Activated naive CD4-positive, alpha-beta T cell treated with anti-CD3 and anti-CD28 coated beads, Interleukin-2, amount 50 U/mL, for 16 hours (primary cell): ENCODE measurements around the gene NAALADL2.

Source experiments
- DNase-seq: peaks from one replicate; pipeline ENCODE4 v3.0.0-alpha.2; 2020

Gene NAALADL2

GRCh38 chr3:175620093-175620492, 761.0 kb downstream of the NAALADL2 start:
- no peak for DNase-seq

- no peak for DNase-seq
Measured at GRCh38 chr3:175620532-175620931, 761.4 kb downstream of the NAALADL2 start.

GRCh38 chr3:175640958-175641357, 781.8 kb downstream of the NAALADL2 start:
- DNase-seq = no peak

- DNase-seq = no peak
Measured at GRCh38 chr3:175646865-175647264, 787.7 kb downstream of the NAALADL2 start.

- no peak for DNase-seq
Measured at GRCh38 chr3:175648899-175649298, 789.8 kb downstream of the NAALADL2 start.

GRCh38 chr3:175651716-175652115, 792.6 kb downstream of the NAALADL2 start:
- no peak for DNase-seq

- no peak for DNase-seq
Measured at GRCh38 chr3:175655351-175655750, 796.2 kb downstream of the NAALADL2 start.

- DNase-seq = no peak
Measured at GRCh38 chr3:175656461-175656860, 797.3 kb downstream of the NAALADL2 start.

GRCh38 chr3:175659670-175660350, 800.7 kb downstream of the NAALADL2 start:
- no peak for DNase-seq

- no peak for DNase-seq
Measured at GRCh38 chr3:175662815-175663214, 803.7 kb downstream of the NAALADL2 start.

- DNase-seq = no peak
Measured at GRCh38 chr3:175664911-175665310, 805.8 kb downstream of the NAALADL2 start.

- DNase-seq = no peak
Measured at GRCh38 chr3:175668300-175668699, 809.2 kb downstream of the NAALADL2 start.

GRCh38 chr3:175670557-175670956, 811.4 kb downstream of the NAALADL2 start:
- no peak for DNase-seq

- no peak for DNase-seq
Measured at GRCh38 chr3:175672119-175672689, 813.1 kb downstream of the NAALADL2 start.

GRCh38 chr3:175679568-175679967, 820.4 kb downstream of the NAALADL2 start:
- DNase-seq = no peak

GRCh38 chr3:175692256-175692655, 833.1 kb downstream of the NAALADL2 start:
- DNase-seq = no peak

GRCh38 chr3:175695251-175695650, 836.1 kb downstream of the NAALADL2 start:
- no peak for DNase-seq

- no peak for DNase-seq
Measured at GRCh38 chr3:175702956-175703355, 843.8 kb downstream of the NAALADL2 start.

GRCh38 chr3:175704366-175705055, 845.4 kb downstream of the NAALADL2 start:
- DNase-seq = no peak

GRCh38 chr3:175713268-175713667, 854.1 kb downstream of the NAALADL2 start:
- DNase-seq = no peak

GRCh38 chr3:175716446-175716845, 857.3 kb downstream of the NAALADL2 start:
- DNase-seq = no peak

GRCh38 chr3:175726228-175726627, 867.1 kb downstream of the NAALADL2 start:
- no peak for DNase-seq

GRCh38 chr3:175728566-175728965, 869.4 kb downstream of the NAALADL2 start:
- DNase-seq = no peak

GRCh38 chr3:175729466-175729865, 870.3 kb downstream of the NAALADL2 start:
- DNase-seq = no peak
